WERI-Rb-1 (cell line): ENCODE measurements around the gene TRIM69.
"Not testable (repeated sequence)": the region's sequence is repeated elsewhere in the genome, so short reads cannot be mapped to it uniquely, and the experiment has no call there.

Experiments
- DNase-seq: peaks from one replicate; pipeline ENCODE4 v3.0.0-alpha.2; 2020
- H3K27ac ChIP-seq: fragments of 250-450 bp; sonication (Bioruptor Pico); 2 replicates; pipeline ENCODE4 v1.5.1; 2020; ENCODE audit warnings: mild to moderate bottlenecking, moderate library complexity
- H3K27me3 ChIP-seq: fragments of 250-450 bp; sonication (Bioruptor Pico); 2 replicates; pipeline ENCODE4 v1.5.1; 2021; ENCODE audit warnings: mild to moderate bottlenecking, low read depth, moderate library complexity; ENCODE audit not compliant: insufficient read depth, severe bottlenecking
- H3K36me3 ChIP-seq: fragments of 250-450 bp; sonication (Bioruptor Pico); 2 replicates; pipeline ENCODE4 v1.5.1; 2020; ENCODE audit warnings: mild to moderate bottlenecking, moderate library complexity
- H3K4me3 ChIP-seq: 2 replicates; pipeline ENCODE4 v1.5.1; 2011; ENCODE audit warnings: low read depth, mild to moderate bottlenecking, control low read depth, low read length
- H3K9me3 ChIP-seq: fragments of 250-450 bp; sonication (Bioruptor Pico); 2 replicates; pipeline ENCODE4 v1.5.1; 2021; ENCODE audit warnings: mild to moderate bottlenecking, moderate library complexity; ENCODE audit not compliant: severe bottlenecking
- TF ChIP-seq, protein P1 (sequence below): IDR thresholded peaks from 2 replicates; pipeline ENCODE4 v1.5.1; 2011; ENCODE audit warnings: low read depth, mild to moderate bottlenecking, control low read depth, inconsistent platforms, low read length

The TRIM69 gene

DNA sequence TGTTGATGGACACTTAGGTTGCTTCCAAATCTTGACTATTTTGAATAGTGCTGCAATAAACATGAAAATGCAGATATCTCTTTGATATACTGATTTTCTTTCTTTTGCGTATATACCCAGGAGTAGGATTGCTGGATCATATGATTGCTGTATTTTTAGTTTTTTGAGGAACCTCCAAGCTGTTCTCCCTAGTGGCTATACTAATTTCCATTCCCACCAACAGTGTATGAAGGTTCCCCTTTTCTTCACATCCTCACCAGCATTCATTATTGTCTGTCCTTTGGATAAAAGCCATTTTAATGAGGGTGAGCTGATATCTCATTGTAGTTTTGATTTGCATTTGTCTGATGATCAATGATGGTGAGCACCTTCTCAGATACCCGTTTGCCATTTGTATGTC, 37.7 kb upstream of the TRIM69 start:
- Histone ChIP-seq H3K27me3 (no peaks in the 10 kb centered on the region), H3K27ac (no peak overlapping the region), H3K36me3 (no peaks in the 10 kb centered on the region), H3K4me3 (no peak overlapping the region), H3K9me3 (peaks cover 2% of the 10 kb centered on the region)
- no peak for DNase-seq
- TF ChIP-seq, protein P1, sequence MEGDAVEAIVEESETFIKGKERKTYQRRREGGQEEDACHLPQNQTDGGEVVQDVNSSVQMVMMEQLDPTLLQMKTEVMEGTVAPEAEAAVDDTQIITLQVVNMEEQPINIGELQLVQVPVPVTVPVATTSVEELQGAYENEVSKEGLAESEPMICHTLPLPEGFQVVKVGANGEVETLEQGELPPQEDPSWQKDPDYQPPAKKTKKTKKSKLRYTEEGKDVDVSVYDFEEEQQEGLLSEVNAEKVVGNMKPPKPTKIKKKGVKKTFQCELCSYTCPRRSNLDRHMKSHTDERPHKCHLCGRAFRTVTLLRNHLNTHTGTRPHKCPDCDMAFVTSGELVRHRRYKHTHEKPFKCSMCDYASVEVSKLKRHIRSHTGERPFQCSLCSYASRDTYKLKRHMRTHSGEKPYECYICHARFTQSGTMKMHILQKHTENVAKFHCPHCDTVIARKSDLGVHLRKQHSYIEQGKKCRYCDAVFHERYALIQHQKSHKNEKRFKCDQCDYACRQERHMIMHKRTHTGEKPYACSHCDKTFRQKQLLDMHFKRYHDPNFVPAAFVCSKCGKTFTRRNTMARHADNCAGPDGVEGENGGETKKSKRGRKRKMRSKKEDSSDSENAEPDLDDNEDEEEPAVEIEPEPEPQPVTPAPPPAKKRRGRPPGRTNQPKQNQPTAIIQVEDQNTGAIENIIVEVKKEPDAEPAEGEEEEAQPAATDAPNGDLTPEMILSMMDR: no peak

DNA sequence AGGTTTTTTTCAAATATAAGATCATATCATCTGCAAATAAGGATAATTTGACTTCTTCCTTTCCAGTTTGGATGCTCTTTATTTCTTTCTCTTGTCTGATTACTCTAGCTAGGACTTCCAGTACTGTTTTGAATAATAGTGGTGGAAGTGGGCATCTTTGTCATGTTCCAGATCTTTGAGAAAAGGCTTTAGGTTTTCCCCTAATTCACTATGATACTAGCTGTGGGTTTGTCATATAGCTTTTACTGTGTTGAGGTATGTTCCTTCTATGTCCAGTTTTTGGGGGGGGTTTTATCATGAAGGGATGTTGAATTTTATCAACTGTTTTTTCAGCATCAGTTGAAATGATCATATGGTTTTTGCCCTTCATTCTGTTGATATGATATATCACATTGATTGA, 35.7 kb upstream of the TRIM69 start:
- H3K36me3 ChIP-seq, H3K27ac ChIP-seq, H3K4me3 ChIP-seq, H3K27me3 ChIP-seq, H3K9me3 ChIP-seq, DNase-seq: not testable (repeated sequence)

DNA sequence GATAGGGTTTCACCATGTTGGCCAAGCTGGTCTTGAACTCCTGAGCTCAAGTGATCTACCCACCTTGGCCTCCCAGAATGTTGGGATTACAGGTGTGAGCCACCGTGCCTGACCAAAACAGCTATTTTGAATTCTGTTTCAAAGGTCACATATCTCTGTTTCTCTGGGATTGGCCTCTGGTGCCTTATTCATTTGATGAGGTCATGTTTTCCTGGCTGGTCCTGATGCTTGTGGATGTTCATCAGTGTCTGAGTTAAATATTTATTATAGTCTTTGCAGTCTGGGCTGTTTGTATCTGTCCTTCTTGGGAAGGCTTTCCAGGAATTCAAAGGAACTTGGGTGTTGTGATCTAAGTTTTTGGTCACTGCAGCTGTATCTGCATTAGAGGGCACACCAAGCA, 30.3 kb upstream of the TRIM69 start:
- no peaks in the 10 kb centered on the region for H3K27me3 ChIP-seq
- H3K36me3 ChIP-seq: no peaks in the 10 kb centered on the region
- H3K4me3 ChIP-seq: no peak overlapping the region
- TF ChIP-seq, protein P1: no peak
- no peak for DNase-seq
- H3K9me3 ChIP-seq: no peaks in the 10 kb centered on the region
- H3K27ac ChIP-seq: no peak overlapping the region

DNA sequence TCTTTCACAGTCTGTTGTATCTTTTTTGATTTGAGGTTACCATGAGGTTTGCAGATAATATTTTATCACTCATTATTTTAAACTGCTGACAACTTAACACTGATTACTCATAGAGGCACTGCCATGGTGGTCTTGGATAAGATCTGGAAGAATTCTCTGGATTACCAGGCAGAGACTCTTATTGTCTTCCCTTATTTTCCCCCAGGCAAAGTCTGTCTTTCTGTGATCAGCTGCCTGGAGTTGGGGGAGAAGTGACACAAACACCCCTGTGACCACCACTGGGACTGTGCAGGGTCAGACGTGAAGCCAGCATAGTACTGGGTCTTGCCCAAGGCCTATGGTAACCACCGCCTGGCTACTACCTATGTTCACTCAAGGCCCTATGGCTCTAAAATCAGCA, 29.9 kb upstream of the TRIM69 start:
- Histone ChIP-seq H3K36me3 (no peaks in the 10 kb centered on the region; the same call in 1 of the 2 replicates), H3K4me3 (no peak overlapping the region), H3K9me3 (no peaks in the 10 kb centered on the region), H3K27me3 (no peaks in the 10 kb centered on the region), H3K27ac (no peak overlapping the region)
- DNase-seq: no peak
- TF ChIP-seq, protein P1: no peak

DNA sequence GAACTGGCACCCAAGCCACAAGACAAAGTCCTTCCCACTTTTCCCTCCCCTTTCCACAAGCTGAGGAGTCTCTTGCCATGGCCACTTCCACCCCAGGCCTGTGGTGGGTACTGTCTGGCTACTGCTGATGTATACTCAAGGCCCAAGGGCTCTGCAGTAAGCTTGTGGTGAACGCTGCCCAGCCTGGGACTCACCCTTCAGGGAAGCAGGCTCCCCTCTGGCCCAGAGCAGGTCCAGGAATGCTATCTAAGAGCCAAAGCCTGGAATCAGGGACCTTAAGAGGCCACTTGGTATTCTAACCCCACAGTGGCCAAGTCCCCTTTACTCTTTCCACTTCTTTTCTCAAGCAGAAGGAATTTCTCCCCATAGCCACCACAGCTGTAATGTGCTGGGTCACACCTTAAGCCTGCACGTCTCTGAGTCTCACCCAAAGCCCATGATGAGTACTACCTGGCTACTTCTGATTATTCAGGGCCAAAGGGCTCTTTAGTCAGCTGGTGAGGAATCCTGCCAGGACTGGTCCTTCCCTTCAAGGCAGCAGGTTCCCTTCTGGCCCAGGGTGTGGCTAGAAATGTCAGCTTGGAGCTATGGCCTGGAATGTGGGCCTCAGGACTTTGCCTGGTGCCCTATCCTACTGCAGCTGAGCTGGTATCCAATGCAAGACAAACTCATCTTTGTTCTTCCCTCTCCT, 29.2 kb upstream of the TRIM69 start:
- H3K36me3 ChIP-seq: no peaks in the 10 kb centered on the region; the same call in 1 of the 2 replicates
- no peaks in the 10 kb centered on the region for H3K9me3 ChIP-seq
- no peaks in the 10 kb centered on the region for H3K27me3 ChIP-seq
- no peak overlapping the region for H3K27ac ChIP-seq
- TF ChIP-seq, protein P1: no peak
- H3K4me3 ChIP-seq: no peak overlapping the region
- DNase-seq: no peak

DNA sequence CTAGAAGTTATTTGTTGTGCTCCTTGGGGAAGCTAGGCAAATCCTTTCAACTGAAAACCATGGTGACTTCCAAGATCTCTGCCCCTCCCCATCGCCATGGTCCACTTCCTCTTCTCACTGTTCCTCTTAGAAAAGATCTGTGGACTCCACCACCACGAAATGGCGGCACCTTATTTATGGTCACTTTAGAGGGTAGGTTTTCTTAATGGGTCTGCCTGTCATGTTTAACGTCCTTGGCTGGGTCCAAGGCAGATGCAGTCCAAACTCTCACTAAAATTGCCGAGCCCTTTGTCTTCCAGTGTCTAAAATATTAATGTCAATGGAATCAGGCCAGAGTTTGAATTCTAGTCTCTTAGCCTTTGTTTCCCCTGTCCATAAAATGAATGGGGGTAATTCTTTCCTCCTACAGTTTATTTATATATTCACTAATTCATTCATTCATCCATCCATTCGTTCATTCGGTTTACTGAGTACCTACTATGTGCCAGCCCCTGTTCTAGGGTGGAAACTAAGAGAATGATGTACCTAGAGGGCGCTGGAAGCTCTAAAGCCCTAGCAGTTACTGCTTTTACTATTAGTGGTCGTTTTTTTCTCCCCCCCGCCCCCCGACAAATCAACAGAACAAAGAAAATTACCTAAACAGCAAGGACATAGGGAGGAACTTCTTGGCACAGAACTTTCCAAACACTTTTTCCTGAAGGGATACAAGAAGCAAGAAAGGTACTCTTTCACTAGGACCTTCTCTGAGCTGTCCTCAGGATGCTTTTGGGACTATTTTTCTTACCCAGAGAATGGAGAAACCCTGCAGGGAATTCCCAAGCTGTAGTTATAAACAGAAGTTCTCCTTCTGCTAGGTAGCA, 25.9 kb upstream of the TRIM69 start:
- Histone ChIP-seq H3K27me3 (no peaks in the 10 kb centered on the region), H3K9me3 (no peaks in the 10 kb centered on the region), H3K36me3 (peaks cover 2% of the 10 kb centered on the region), H3K4me3 (peak overlapping the region; percentile 51), H3K27ac (peak overlapping the region; percentile 71)
- no peak for DNase-seq
- TF ChIP-seq, protein P1: no peak
